LNCaP clone FGC (cell line): ENCODE results near the gene AOPEP.

Source experiments
- DNase-seq: peaks from one replicate; pipeline ENCODE4 v3.0.0-alpha.2; 2011; ENCODE audit warnings: low read depth
- H3K4me3 ChIP-seq: 2 replicates; pipeline ENCODE4 v1.5.1; 2011; ENCODE audit warnings: mild to moderate bottlenecking, low read depth, low read length, control low read depth
- TF ChIP-seq, protein P1 (sequence below): IDR thresholded peaks from 2 replicates; pipeline ENCODE4 v1.5.1; 2012; ENCODE audit warnings: mild to moderate bottlenecking; ENCODE audit not compliant: control insufficient read depth, insufficient read depth; ENCODE audit errors: extremely low read depth

Gene AOPEP

GRCh38 chr9:94892675-94893074 is 166.2 kb downstream of the AOPEP start:
- no peak overlapping the region for H3K4me3 ChIP-seq
- TF ChIP-seq, protein P1, sequence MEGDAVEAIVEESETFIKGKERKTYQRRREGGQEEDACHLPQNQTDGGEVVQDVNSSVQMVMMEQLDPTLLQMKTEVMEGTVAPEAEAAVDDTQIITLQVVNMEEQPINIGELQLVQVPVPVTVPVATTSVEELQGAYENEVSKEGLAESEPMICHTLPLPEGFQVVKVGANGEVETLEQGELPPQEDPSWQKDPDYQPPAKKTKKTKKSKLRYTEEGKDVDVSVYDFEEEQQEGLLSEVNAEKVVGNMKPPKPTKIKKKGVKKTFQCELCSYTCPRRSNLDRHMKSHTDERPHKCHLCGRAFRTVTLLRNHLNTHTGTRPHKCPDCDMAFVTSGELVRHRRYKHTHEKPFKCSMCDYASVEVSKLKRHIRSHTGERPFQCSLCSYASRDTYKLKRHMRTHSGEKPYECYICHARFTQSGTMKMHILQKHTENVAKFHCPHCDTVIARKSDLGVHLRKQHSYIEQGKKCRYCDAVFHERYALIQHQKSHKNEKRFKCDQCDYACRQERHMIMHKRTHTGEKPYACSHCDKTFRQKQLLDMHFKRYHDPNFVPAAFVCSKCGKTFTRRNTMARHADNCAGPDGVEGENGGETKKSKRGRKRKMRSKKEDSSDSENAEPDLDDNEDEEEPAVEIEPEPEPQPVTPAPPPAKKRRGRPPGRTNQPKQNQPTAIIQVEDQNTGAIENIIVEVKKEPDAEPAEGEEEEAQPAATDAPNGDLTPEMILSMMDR = no peak
- no peak for DNase-seq

DNA sequence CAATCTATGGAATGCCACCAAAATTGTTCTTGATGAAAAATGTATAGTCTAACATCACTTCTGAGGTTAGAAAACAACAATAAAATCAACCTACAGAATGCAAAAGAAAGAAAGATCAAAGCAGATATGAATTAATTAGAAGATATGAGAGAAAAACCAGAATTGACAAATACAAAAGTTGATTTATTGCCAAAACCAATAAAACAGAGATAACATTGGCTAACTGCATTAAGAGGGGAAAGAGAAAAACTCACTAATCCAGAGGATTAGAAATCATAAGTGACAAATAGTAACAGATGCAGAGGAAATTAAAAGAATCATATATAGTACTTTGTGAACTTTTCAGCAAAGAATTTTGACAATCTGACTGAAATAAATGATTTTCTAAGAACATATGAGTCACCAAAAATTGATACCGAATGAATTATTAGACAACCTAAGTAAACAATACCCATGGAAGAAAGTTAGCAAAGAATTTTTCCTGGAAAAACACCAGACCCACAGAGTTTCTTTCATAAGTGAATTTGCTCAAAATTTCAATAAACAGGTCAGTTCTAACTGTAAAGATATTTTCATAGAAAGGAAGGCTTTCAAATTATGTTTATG is 167.7 kb downstream of the AOPEP start:
- TF ChIP-seq, protein P1 = no peak
- no peak for DNase-seq
- no peak overlapping the region for H3K4me3 ChIP-seq

- no peak for DNase-seq
- TF ChIP-seq, protein P1 = no peak
Observed at GRCh38 chr9:94895668-94896067, 169.2 kb downstream of the AOPEP start.

GRCh38 chr9:94896512-94896911 is 170.0 kb downstream of the AOPEP start:
- TF ChIP-seq, protein P1 = no peak
- no peak for DNase-seq
- no peak overlapping the region for H3K4me3 ChIP-seq

More at GRCh38 chr9:94895668-94896067, 169.2 kb downstream of the AOPEP start:
- H3K4me3 ChIP-seq = no peak overlapping the region

DNA sequence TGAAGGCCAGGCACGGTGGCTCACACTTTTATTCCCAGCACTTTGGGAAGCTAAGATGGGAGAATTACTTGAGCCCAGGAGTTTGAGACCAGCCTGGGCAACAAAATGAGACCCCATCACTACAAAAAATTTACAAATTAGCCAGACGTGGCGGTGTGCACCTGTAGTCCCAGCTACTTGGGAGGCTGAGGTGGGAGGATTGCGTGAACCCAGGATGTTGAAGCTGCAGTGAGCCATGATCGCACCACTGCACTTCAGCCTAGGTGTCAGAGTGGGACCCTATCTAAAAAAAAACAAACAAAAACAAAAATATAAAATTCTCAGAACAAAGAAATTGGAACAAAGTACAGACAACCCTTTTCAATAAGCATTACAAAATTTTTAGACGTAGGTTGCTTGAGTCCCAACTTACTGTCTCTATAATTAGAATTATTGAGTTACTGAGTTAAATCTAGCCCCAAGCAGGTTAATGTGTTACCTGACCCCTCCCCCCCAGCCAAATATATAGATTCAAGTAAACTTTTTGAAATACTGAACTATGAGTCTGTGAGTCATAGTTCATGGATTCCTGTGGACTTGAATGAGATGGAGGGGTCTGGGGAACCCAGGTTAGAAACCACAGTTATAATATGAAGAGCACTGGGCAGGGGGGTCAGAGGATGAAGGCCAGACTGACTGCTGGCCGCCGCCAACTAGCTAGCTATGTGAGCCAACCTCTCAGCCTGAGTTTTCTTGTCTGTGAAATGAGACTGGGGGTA is 173.1 kb downstream of the AOPEP start:
- no peak for DNase-seq
- TF ChIP-seq, protein P1 = no peak
- no peak overlapping the region for H3K4me3 ChIP-seq

- H3K4me3 ChIP-seq = no peak overlapping the region
- TF ChIP-seq, protein P1 = no peak
- no peak for DNase-seq
Observed at GRCh38 chr9:94900222-94901018, 173.9 kb downstream of the AOPEP start.
